ENCODE results near the gene FBXL20. TPM values are rescaled to one million over a fixed set of nuclear protein-coding genes. Genes with fewer than 3 reads are reported as not detected.

The FBXL20 gene
- total RNA-seq, 1 experiment from 2014 or later = 9.7 TPM

DNA sequence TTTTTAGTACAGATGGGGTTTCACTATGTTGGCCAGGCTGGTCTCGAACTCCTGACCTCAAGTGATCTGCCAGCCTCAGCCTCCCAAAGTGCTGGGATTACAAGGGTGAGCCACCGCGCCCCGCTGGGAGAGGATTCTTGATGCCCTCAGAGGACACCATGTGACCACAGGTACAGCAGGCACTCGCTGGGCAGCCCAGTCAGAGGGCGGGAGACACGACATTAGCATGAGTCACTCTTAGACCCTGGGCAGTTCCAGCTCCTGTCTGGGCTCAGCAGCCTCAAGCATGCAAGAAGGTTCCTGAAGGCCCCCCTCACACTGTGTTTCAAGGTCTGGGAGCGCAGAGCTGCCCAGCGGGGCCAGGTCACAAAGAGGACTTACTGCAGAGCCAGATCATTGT is 187.6 kb downstream of the FBXL20 start:
- ATAC-seq = no peak
- ChIA-PET CTCF (interaction anchor here (0.9 to 15.9 kb wide), 5 partner anchors 12 to 46 kb away, joined by 3 to 626 read pairs (median 3); partner anchors contain the start of gene STAC2), POLR2A (interaction anchor here (0.6 kb wide), 1 partner anchor 369 kb away, joined by 4 read pairs; no protein-coding TSS in a partner anchor)
- H3K4me1 Mint-ChIP-seq = peaks cover 30% of the 10 kb centered on the region
- no peak for TF ChIP-seq ZNF121 (CRISPR knock-in tag; IDR thresholded peaks at IDR 0.05)
- TF ChIP-seq SOX15 (CRISPR knock-in tag; IDR thresholded peaks at IDR 0.05) = no peak
- TF ChIP-seq, protein P1, sequence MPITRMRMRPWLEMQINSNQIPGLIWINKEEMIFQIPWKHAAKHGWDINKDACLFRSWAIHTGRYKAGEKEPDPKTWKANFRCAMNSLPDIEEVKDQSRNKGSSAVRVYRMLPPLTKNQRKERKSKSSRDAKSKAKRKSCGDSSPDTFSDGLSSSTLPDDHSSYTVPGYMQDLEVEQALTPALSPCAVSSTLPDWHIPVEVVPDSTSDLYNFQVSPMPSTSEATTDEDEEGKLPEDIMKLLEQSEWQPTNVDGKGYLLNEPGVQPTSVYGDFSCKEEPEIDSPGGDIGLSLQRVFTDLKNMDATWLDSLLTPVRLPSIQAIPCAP (CRISPR knock-in tag; IDR thresholded peaks at IDR 0.05) = no peak
- no peak for TF ChIP-seq OVOL2 (CRISPR knock-in tag; IDR thresholded peaks at IDR 0.05; ENCODE audit: borderline replicate concordance)
- TF ChIP-seq ZNF396 (CRISPR knock-in tag; IDR thresholded peaks at IDR 0.05; ENCODE audit: borderline replicate concordance) = no peak
- TF ChIP-seq CREB1 (CRISPR knock-in tag; IDR thresholded peaks at IDR 0.05) = no peak
- TF ChIP-seq ZNF219 (CRISPR knock-in tag; IDR thresholded peaks at IDR 0.05; ENCODE audit: borderline replicate concordance) = no peak
- TF ChIP-seq, protein P2, sequence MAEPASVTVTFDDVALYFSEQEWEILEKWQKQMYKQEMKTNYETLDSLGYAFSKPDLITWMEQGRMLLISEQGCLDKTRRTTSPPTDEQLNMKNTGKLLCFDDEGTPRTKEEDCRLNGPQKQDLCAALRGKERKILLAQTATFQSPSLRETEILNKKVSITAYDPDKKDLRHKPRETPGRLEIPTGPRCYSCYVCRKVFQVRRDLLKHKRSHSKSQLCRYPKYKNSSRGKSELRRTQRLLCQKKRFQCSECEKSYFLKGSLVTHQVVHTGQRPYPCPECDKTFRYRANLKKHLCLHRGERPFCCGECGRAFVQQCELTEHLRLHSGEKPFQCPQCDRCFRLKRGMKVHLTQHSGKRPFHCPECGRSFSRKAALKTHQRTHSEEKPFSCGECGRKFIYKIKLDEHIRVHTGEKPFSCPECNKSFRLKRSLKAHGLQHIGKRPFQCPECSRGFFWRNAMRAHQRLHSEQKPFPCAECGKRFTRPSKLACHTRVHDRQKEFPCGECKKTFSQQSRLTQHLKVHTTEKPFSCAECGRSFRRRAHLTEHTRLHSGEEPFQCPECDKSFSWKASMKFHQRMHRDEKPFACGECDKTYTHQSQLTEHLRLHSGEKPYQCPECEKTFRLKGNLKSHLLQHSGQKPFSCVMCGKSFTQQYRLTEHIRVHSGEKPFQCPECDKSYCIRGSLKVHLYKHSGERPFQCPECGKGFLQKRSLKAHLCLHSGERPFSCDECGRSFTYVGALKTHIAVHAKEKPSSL (CRISPR knock-in tag; conservative IDR thresholded peaks at IDR 0.05) = no peak
- TF ChIP-seq ZNF416 (CRISPR knock-in tag; IDR thresholded peaks at IDR 0.05) = no peak
- TF ChIP-seq SMAD3 (CRISPR knock-in tag; IDR thresholded peaks at IDR 0.05; ENCODE audit: borderline replicate concordance) = no peak
- TF ChIP-seq SP1 (CRISPR knock-in tag; conservative IDR thresholded peaks at IDR 0.05) = no peak
- TF ChIP-seq, protein P3, sequence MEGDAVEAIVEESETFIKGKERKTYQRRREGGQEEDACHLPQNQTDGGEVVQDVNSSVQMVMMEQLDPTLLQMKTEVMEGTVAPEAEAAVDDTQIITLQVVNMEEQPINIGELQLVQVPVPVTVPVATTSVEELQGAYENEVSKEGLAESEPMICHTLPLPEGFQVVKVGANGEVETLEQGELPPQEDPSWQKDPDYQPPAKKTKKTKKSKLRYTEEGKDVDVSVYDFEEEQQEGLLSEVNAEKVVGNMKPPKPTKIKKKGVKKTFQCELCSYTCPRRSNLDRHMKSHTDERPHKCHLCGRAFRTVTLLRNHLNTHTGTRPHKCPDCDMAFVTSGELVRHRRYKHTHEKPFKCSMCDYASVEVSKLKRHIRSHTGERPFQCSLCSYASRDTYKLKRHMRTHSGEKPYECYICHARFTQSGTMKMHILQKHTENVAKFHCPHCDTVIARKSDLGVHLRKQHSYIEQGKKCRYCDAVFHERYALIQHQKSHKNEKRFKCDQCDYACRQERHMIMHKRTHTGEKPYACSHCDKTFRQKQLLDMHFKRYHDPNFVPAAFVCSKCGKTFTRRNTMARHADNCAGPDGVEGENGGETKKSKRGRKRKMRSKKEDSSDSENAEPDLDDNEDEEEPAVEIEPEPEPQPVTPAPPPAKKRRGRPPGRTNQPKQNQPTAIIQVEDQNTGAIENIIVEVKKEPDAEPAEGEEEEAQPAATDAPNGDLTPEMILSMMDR (IDR thresholded peaks at IDR 0.05) = no peak
- no peak for TF ChIP-seq MYBL2 (CRISPR knock-in tag; IDR thresholded peaks at IDR 0.05)
- TF ChIP-seq NR2C2 (CRISPR knock-in tag; IDR thresholded peaks at IDR 0.05) = no peak
- no peak for DNase-seq (ENCODE audit: low spot score)
- no peak overlapping the region for H3K27ac Mint-ChIP-seq
- H3K36me3 Mint-ChIP-seq = no peaks in the 10 kb centered on the region
- H3K4me3 Mint-ChIP-seq = no peak overlapping the region
- H3K27me3 Mint-ChIP-seq (ENCODE audit: low read depth) = peaks cover 40% of the 10 kb centered on the region
- no peaks in the 10 kb centered on the region for H3K9me3 Mint-ChIP-seq

DNA sequence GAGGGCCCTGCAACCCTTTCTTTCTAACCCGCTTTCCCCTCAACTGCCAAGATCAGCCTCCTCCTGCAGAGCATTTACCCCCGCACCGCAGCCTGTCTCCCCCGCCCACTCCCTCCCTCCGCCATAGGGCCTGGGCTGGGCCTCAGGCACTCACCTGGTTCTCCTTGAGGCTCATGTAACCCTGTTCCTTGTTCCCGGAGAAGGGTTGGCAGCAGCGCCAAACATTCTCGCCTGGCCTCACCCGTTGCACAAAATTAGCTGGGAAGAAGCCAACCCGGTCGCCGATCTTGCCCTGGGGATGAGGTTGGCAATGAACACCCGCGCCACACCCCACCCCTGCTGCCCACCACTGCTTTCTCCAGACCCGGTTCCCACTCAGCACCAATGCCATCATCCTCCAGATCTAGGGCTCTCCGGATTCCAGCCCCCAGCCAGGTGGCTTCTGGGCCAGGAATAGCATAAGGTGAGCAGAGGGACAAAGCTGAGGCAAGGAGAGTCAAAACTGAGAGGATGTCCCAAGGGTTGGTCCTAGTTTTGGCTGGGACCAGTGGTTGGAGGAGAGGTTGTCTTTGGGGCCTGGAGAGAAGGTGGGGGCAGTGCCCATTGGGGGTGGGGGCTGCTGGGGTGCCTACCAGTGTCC is 188.5 kb downstream of the FBXL20 start:
- TF ChIP-seq TCF7 (CRISPR knock-in tag; IDR thresholded peaks at IDR 0.05; ENCODE audit: low read depth) = no peak
- Mint-ChIP-seq H3K27me3 (ENCODE audit: low read depth) (peaks cover 32% of the 10 kb centered on the region), H3K4me3 (no peak overlapping the region), H3K9me3 (no peaks in the 10 kb centered on the region), H3K27ac (no peak overlapping the region), H3K4me1 (peaks cover 35% of the 10 kb centered on the region), H3K36me3 (no peaks in the 10 kb centered on the region)
- ChIA-PET CTCF (interaction anchor here (0.7 to 15.9 kb wide), 11 partner anchors 10 to 60 kb away, joined by 3 to 626 read pairs (median 3); partner anchors contain the start of genes RPL19 and STAC2), POLR2A (no interaction called here)
- ATAC-seq (peak; percentile 19; the same call in 1 of the 2 replicates), DNase-seq (ENCODE audit: low spot score) (no peak)

DNA sequence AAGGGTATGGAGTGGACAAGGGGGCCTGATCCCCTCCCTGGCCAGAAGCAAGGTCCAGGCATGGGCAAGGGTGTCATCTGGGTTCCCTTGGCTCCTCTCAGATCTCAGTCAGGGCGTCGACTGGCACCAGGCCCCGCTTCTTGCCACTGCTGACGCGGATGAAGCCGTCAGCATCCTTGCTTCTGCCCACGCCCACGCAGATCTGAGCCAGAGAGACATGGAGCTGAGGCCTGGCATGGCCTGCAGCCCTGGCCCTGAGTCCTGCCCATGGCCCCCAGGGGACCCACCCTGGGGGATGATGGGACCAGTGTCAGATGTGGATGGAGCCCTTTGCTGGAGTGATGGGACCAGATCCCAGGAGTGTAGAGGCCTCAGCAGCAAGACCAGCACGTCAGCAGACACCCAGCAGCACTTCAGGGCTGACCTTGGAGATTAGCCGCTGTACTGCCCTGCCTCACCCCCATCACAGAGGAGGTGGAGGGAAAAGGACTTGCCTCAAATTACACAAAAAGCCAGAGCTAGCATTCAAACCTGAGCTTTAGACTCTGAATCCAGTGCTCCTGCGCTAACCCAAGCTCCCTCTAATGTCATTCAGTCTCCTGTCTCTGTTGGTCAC is 189.1 kb downstream of the FBXL20 start:
- no peak overlapping the region for H3K4me3 Mint-ChIP-seq
- H3K27me3 Mint-ChIP-seq (ENCODE audit: low read depth) = peaks cover 27% of the 10 kb centered on the region
- H3K4me1 Mint-ChIP-seq = peaks cover 38% of the 10 kb centered on the region
- TF ChIP-seq ELF4 (CRISPR knock-in tag; IDR thresholded peaks at IDR 0.05; ENCODE audit: low read depth) = no peak
- TF ChIP-seq, protein P4, sequence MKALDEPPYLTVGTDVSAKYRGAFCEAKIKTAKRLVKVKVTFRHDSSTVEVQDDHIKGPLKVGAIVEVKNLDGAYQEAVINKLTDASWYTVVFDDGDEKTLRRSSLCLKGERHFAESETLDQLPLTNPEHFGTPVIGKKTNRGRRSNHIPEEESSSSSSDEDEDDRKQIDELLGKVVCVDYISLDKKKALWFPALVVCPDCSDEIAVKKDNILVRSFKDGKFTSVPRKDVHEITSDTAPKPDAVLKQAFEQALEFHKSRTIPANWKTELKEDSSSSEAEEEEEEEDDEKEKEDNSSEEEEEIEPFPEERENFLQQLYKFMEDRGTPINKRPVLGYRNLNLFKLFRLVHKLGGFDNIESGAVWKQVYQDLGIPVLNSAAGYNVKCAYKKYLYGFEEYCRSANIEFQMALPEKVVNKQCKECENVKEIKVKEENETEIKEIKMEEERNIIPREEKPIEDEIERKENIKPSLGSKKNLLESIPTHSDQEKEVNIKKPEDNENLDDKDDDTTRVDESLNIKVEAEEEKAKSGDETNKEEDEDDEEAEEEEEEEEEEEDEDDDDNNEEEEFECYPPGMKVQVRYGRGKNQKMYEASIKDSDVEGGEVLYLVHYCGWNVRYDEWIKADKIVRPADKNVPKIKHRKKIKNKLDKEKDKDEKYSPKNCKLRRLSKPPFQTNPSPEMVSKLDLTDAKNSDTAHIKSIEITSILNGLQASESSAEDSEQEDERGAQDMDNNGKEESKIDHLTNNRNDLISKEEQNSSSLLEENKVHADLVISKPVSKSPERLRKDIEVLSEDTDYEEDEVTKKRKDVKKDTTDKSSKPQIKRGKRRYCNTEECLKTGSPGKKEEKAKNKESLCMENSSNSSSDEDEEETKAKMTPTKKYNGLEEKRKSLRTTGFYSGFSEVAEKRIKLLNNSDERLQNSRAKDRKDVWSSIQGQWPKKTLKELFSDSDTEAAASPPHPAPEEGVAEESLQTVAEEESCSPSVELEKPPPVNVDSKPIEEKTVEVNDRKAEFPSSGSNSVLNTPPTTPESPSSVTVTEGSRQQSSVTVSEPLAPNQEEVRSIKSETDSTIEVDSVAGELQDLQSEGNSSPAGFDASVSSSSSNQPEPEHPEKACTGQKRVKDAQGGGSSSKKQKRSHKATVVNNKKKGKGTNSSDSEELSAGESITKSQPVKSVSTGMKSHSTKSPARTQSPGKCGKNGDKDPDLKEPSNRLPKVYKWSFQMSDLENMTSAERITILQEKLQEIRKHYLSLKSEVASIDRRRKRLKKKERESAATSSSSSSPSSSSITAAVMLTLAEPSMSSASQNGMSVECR (CRISPR knock-in tag; IDR thresholded peaks at IDR 0.05; ENCODE audit: borderline replicate concordance) = no peak
- TF ChIP-seq, protein P2 (CRISPR knock-in tag; conservative IDR thresholded peaks at IDR 0.05) = no peak
- TF ChIP-seq, protein P5, sequence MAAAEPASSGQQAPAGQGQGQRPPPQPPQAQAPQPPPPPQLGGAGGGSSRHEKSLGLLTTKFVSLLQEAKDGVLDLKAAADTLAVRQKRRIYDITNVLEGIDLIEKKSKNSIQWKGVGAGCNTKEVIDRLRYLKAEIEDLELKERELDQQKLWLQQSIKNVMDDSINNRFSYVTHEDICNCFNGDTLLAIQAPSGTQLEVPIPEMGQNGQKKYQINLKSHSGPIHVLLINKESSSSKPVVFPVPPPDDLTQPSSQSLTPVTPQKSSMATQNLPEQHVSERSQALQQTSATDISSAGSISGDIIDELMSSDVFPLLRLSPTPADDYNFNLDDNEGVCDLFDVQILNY (CRISPR knock-in tag; IDR thresholded peaks at IDR 0.05) = no peak
- ChIA-PET CTCF (interaction anchor here (0.7 to 15.9 kb wide), 9 partner anchors 11 to 59 kb away, joined by 3 to 626 read pairs (median 3); partner anchors contain the start of genes RPL19 and STAC2), POLR2A (no interaction called here)
- no peak overlapping the region for H3K27ac Mint-ChIP-seq
- H3K9me3 Mint-ChIP-seq = no peaks in the 10 kb centered on the region
- ATAC-seq (no peak), DNase-seq (ENCODE audit: low spot score) (no peak)
- H3K36me3 Mint-ChIP-seq = no peaks in the 10 kb centered on the region

Data from WTC11 (cell line).